HCT116 (cell line): ENCODE data around the gene CAMKMT.
"Not testable (repeated sequence)": the region's sequence is repeated elsewhere in the genome, so short reads cannot be mapped to it uniquely, and the experiment has no call there.

ENCODE experiments used
- ATF3 ChIP-seq: IDR thresholded peaks from 2 replicates; pipeline ENCODE4 v1.6.1; 2012
- CBX3 ChIP-seq: IDR thresholded peaks from 2 replicates; pipeline ENCODE4 v1.6.1; 2012; ENCODE audit warnings: low read depth
- CTCF ChIP-seq, 3 experiments: fragments of 200-600 bp in 1 of 3; sonication (generic) in 1 of 3; IDR thresholded peaks in 2 of 3; conservative IDR thresholded peaks in 1 of 3; 2 replicates each; pipeline ENCODE4 v1.5.1; 2012 to 2017; ENCODE audit warnings: low read depth in 2 of 3, low read length in 2 of 3, antibody characterized with exemption in 1 of 3, borderline replicate concordance in 1 of 3, control low read depth in 1 of 3, mild to moderate bottlenecking in 1 of 3, mixed read lengths in 1 of 3, mixed run types in 1 of 3, moderate library complexity in 1 of 3; ENCODE audit not compliant: insufficient read depth in 1 of 3
- ELF1 ChIP-seq: IDR thresholded peaks from 2 replicates; pipeline ENCODE4 v1.6.1; 2012; ENCODE audit warnings: low read depth, borderline replicate concordance
- EZH2 ChIP-seq: fragments of 200-600 bp; sonication (generic); IDR thresholded peaks from 2 replicates; pipeline ENCODE4 v1.6.1; 2017; ENCODE audit warnings: antibody characterized with exemption, mixed run types
- EZH2phosphoT487 ChIP-seq: fragments of 200-600 bp; IDR thresholded peaks from 2 replicates; pipeline ENCODE4 v1.6.1; 2018; ENCODE audit warnings: antibody characterized with exemption, borderline replicate concordance
- MAX ChIP-seq: IDR thresholded peaks from 2 replicates; pipeline ENCODE4 v1.6.1; 2012
- POLR2A ChIP-seq: IDR thresholded peaks from 2 replicates; pipeline ENCODE4 v1.7.0; 2011; ENCODE audit warnings: borderline replicate concordance; ENCODE audit not compliant: insufficient read depth, insufficient read length; ENCODE audit errors: extremely low read depth
- POLR2AphosphoS5 ChIP-seq: IDR thresholded peaks from 2 replicates; pipeline ENCODE4 v1.6.1; 2011; ENCODE audit warnings: mild to moderate bottlenecking, low read depth, low read length, moderate library complexity
- RAD21 ChIP-seq: IDR thresholded peaks from 2 replicates; pipeline ENCODE4 v1.6.1; 2012; ENCODE audit warnings: low read depth, mild to moderate bottlenecking
- REST ChIP-seq: IDR thresholded peaks from 2 replicates; pipeline ENCODE4 v1.6.1; 2012; ENCODE audit warnings: low read depth
- SIN3A ChIP-seq: IDR thresholded peaks from 2 replicates; pipeline ENCODE4 v1.6.1; 2012; ENCODE audit warnings: low read depth
- SRF ChIP-seq: IDR thresholded peaks from 2 replicates; pipeline ENCODE4 v1.6.1; 2012; ENCODE audit warnings: low read depth
- TCF7L2 ChIP-seq: IDR thresholded peaks from 2 replicates; pipeline ENCODE4 v1.7.0; 2011; ENCODE audit warnings: borderline replicate concordance, inconsistent platforms; ENCODE audit not compliant: insufficient read depth, insufficient read length; ENCODE audit errors: extremely low read depth

GRCh38 chr2:44385226-44385625 is 23.5 kb downstream of the CAMKMT start:
- TF ChIP-seq CTCF (IDR thresholded peaks at IDR 0.05 in 2 of 3, conservative IDR thresholded peaks at IDR 0.05 in 1 of 3; ENCODE audit: borderline replicate concordance in 1 of 3, insufficient read depth in 1 of 3, low read depth in 2 of 3, low read length in 2 of 3); RAD21; TCF7L2; REST; EZH2; ATF3; MAX; SIN3A; POLR2AphosphoS5; POLR2A; CBX3; SRF; EZH2phosphoT487; ELF1: not testable (repeated sequence)
